Mucosa of descending colon (tissue), 3 donors: ENCODE data around the gene SNX9. TPM values are rescaled to one million over a fixed set of nuclear protein-coding genes. Genes with fewer than 3 reads are reported as not detected.

Experiments
- ATAC-seq: fragments of 200-7000 bp; cut with Tn5 transposase; one replicate; pipeline ENCODE4 v1.9.1; 2020; ENCODE audit warnings: mild to moderate bottlenecking, moderate library complexity
- DNase-seq, 3 donors: peaks; one replicate each; pipeline ENCODE4 v3.0.0-alpha.2; 2020
- H3K36me3 ChIP-seq: fragments of 200-600 bp; one replicate; pipeline ENCODE4 v1.8.0; 2021; ENCODE audit warnings: low read depth, mild to moderate bottlenecking
- H3K4me1 ChIP-seq: fragments of 200-600 bp; one replicate; pipeline ENCODE4 v1.8.0; 2021; ENCODE audit warnings: low read depth, mild to moderate bottlenecking
- H3K4me3 ChIP-seq: fragments of 200-600 bp; one replicate; pipeline ENCODE4 v1.8.0; 2021; ENCODE audit warnings: mild to moderate bottlenecking
- H3K9me3 ChIP-seq: fragments of 200-600 bp; one replicate; pipeline ENCODE4 v1.8.0; 2021; ENCODE audit warnings: mild to moderate bottlenecking
- intact Hi-C, 2 donors: fragments of 100-400 bp; cut with DNase I in 1 of 2; cut with micrococcal nuclease in 1 of 2; formaldehyde crosslinking; loops; one replicate each; pipeline versions ENCODE4 v1.11.0 to v1.11.1; 2022; cut with DNase I, micrococcal nuclease
- total RNA-seq, 3 donors: library from RNA; stranded (reverse); fragmentation: NEBNext Ultra II Directional in 2 of 3; extraction: Animal tissue kit (Norgen Biotek cat#: 25700) in 2 of 3; gene quantifications; one replicate each; pipeline versions ENCODE4 v1.2.1 to v1.2.4, GENCODE V29; 2021 to 2023
- TF ChIP-seq, protein P1 (sequence below): fragments of 200-600 bp; IDR thresholded peaks from one replicate; pipeline ENCODE4 v1.8.0; 2022; ENCODE audit warnings: antibody characterized with exemption, mild to moderate bottlenecking
- donor health status: DM: no; HTN: no; CAD: no; lungs with moderate emphysema.
- donor health status: DM: no; HTN: no; CAD: no.
- donor health status: DM: no; HTN: yes; CAD: no.

The SNX9 gene
- total RNA-seq, 3 donors from 2014 or later, result 55.0 to 69.6 (median 68.0) TPM

DNA sequence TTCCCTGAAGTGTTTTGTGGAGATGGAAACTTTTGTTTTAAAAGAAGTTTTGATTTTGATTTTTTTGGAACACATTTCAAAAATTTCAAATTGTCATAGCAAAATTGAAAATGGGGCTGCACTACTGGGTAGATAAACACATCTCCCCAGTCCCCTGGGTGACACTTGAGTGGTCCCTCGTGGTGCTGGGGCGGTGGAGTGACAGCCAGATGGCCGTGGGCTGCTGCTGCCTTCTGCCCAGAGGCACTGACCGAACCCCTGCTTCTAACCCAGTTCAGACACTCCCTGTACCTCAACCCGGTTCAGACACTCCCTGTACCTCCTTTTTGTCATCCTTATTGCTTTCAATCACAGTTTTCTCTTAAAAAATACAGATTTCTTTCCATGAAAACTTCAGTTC lies 88.7 kb downstream of the SNX9 start:
- TF ChIP-seq, protein P1, sequence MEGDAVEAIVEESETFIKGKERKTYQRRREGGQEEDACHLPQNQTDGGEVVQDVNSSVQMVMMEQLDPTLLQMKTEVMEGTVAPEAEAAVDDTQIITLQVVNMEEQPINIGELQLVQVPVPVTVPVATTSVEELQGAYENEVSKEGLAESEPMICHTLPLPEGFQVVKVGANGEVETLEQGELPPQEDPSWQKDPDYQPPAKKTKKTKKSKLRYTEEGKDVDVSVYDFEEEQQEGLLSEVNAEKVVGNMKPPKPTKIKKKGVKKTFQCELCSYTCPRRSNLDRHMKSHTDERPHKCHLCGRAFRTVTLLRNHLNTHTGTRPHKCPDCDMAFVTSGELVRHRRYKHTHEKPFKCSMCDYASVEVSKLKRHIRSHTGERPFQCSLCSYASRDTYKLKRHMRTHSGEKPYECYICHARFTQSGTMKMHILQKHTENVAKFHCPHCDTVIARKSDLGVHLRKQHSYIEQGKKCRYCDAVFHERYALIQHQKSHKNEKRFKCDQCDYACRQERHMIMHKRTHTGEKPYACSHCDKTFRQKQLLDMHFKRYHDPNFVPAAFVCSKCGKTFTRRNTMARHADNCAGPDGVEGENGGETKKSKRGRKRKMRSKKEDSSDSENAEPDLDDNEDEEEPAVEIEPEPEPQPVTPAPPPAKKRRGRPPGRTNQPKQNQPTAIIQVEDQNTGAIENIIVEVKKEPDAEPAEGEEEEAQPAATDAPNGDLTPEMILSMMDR, result no peak
- Histone ChIP-seq H3K4me3 (no peak overlapping the region), H3K9me3 (no peaks in the 10 kb centered on the region), H3K4me1 (no peaks in the 10 kb centered on the region), H3K36me3 (no peaks in the 10 kb centered on the region)
- ATAC-seq (no peak), DNase-seq (no peak)
- intact Hi-C loops, result no loop called here

DNA sequence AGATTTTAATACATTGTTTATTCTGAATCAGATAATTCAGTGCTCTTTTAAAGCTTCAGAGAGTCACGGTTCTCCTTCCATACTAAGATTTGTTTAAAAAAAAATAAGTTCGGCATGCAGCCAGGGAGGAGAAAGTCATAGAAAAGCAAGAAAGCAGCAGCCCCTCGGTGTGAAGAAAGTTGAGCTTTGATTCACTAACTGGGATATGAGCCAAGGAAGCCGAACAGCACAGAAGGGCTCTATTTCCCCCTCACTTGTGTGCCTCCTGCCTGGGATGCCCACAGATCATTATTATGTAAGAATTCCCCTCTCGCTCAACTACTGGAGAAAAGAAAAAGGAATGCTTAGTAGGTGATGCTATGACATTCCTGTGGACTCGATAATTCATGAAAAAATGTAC lies 89.3 kb downstream of the SNX9 start:
- no peaks in the 10 kb centered on the region for H3K9me3 ChIP-seq
- TF ChIP-seq, protein P1, result no peak
- no peak overlapping the region for H3K4me3 ChIP-seq
- DNase-seq, result no peak
- no peak for ATAC-seq
- H3K36me3 ChIP-seq, result no peaks in the 10 kb centered on the region
- H3K4me1 ChIP-seq, result no peaks in the 10 kb centered on the region
- intact Hi-C loops, result no loop called here

DNA sequence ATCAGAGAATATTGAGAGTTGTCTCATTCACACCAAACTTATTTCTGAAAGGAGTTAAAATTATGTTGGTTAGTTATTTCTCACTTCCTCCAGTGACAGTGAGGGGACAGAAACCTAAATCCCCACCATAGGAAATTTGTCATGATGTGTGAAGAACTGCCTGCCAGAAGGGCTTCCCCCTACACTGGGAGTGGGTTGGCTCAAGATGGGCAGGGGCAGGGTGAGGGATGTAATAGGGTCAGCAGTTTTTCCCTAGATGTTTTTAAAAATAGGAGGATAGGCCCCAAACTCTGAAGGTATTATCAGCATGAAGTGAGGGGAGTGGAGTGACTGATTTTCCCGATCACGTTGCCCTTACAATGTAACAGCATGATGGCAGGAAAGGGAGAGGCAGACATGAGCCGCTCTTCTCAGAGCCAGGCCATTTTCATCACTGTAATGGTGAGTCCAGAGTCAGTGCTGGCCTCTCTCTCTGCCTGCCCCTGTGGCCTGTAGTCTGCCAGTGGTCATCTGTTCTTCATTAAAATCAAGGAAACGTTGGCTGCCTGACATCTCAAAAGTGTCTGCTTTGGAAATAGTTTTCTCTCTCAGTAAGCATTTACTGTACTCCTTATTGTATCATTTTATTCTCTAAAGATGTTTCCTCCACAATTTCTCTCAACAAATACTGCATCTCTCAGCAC lies 98.8 kb downstream of the SNX9 start:
- Histone ChIP-seq H3K9me3 (no peaks in the 10 kb centered on the region), H3K36me3 (no peaks in the 10 kb centered on the region), H3K4me1 (no peaks in the 10 kb centered on the region), H3K4me3 (no peak overlapping the region)
- intact Hi-C loops, result no loop called here
- TF ChIP-seq, protein P1, result no peak
- ATAC-seq (no peak), DNase-seq (no peak)

DNA sequence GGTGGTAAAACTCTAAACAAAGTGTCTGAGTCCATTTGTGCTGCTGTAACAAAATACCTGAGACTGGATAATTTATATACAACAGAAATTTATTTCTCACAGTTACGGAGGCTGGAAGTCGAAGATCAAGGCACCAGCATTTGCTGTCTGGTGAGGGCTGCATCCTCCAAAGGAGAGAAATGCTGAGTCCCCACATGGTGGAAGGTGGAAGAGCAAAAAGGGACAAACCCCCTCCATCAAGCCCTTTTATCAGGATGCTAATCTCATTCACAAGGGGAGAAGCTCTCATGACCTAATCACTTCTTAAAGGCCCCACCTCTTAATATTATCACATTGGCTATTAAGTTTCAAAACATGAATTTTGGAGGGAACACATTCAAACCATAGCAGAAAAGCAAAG lies 102.7 kb downstream of the SNX9 start:
- TF ChIP-seq, protein P1, result no peak
- Histone ChIP-seq H3K4me1 (no peaks in the 10 kb centered on the region), H3K4me3 (no peak overlapping the region), H3K9me3 (no peaks in the 10 kb centered on the region), H3K36me3 (no peaks in the 10 kb centered on the region)
- ATAC-seq, result no peak
- no peak for DNase-seq
- intact Hi-C loops, result no loop called here

DNA sequence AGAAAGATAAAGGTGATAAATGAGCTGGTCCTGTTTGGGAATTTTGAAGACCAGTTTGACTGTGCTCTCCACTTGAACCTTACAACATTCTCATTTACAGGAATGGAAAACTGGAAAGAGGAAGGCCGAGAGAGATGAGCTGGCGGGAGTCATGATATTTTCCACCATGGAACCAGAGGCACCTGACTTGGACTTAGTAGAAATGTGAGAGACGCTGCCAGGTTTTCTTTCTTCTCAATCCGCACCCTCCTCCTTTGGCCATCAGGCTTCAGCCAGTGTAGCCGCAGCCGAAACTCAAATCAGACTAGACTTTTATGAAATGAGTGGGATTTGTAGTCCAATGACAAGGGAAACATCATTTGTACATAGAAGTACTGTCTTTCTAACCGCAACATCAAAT lies 104.0 kb downstream of the SNX9 start:
- no peak for DNase-seq
- no peak for ATAC-seq
- intact Hi-C loops, result no loop called here
- Histone ChIP-seq H3K9me3 (no peaks in the 10 kb centered on the region), H3K36me3 (no peaks in the 10 kb centered on the region), H3K4me1 (no peaks in the 10 kb centered on the region), H3K4me3 (no peak overlapping the region)
- TF ChIP-seq, protein P1, result no peak

DNA sequence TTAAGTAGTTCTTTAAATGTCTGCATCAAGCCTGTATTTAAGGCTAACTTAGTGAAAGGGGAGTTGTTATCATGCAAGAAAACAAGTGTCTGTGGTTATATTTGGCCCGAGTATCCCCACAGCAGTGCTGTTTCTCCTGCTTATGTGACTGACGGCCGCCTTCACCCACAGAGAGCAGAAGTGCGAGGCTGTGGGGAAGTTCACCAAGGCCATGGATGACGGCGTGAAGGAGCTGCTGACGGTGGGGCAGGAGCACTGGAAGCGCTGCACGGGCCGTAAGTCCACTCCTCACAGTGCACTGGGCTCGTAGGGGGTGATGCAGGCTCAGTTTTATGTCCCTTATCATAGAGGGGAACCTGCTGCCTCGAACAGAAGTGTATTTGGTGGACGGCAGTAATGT lies 105.4 kb downstream of the SNX9 start:
- Histone ChIP-seq H3K9me3 (no peaks in the 10 kb centered on the region), H3K4me3 (no peak overlapping the region), H3K4me1 (no peaks in the 10 kb centered on the region), H3K36me3 (no peaks in the 10 kb centered on the region)
- TF ChIP-seq, protein P1, result no peak
- ATAC-seq, result no peak
- intact Hi-C loops, result no loop called here
- DNase-seq, result no peak
